ENCODE measurements around the gene HAUS7.

The HAUS7 gene

DNA sequence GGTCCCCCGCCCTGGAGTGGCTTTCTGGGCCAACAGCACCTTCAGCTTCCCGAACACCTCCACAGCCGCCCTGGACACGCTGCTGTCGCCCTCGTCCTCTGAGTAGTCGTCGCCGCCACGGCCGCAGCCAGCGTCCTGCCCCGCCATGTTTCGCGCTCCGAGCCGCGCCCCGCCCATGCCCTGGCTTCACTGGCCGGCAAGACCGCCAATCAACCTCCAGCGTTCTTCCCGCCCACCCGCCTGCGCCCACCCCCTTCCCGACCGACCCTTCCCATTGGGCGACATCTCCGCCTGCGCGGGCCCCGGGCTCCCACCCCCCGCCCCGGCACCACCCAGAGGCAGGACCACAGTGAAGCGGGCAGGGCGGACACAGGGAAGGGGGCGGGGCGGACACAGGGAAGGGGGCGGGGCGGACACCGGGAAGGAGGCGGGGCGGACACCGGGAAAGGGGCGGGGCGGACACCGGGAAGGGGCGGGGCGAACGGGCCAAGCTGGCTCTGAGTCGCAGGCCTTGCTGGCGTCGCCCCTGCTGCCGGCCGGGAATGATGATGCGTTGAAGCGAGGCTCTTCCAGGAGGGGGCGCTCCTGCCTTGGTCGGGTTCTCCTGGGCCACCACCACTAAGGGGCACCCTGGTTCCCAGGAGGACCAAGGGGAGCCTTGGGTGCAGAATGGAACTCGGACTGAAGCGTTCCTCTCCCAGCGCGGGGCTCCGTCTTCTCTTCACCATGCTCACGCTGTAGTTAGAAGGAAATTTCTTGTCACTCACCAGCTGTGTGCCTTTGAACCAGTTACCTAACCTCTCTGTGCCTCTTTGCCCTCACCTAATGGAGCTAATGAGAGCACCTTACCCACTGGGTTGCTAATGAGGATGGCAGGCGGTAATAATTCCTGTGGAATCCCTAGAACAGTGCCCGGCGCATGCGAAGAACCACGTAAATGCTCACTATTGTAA lies at the start of gene HAUS7:
Gene HAUS7 (minus strand): TSS at position 166 of the 953 bp plus-strand sequence. CDS start 19 bp downstream, at position 147.
- DNase-seq (ENCODE audit: low read depth), result peak; percentile 78

- DNase-seq (ENCODE audit: low read depth), result no peak
Measured at GRCh38 chrX:153519569-153520286, 49.4 kb upstream of the HAUS7 start.

GRCh38 chrX:153517946-153518834 lies 47.8 kb upstream of the HAUS7 start:
- DNase-seq (ENCODE audit: low read depth), result no peak

GRCh38 chrX:153517423-153517822 lies 47.0 kb upstream of the HAUS7 start, which contains the start of gene ATP2B3:
TSS of gene ATP2B3 (plus strand) at chrX:153517642. CDS start at chrX:153536248, 18,606 bp downstream.
- DNase-seq (ENCODE audit: low read depth), result no peak

- no peak for DNase-seq (ENCODE audit: low read depth)
Measured at GRCh38 chrX:153516073-153516472, 45.7 kb upstream of the HAUS7 start.

GRCh38 chrX:153515435-153515834 lies 45.1 kb upstream of the HAUS7 start:
- DNase-seq (ENCODE audit: low read depth), result no peak

GRCh38 chrX:153514259-153514658 lies 43.9 kb upstream of the HAUS7 start:
- no peak for DNase-seq (ENCODE audit: low read depth)

GRCh38 chrX:153513265-153513664 lies 42.9 kb upstream of the HAUS7 start:
- no peak for DNase-seq (ENCODE audit: low read depth)

- DNase-seq (ENCODE audit: low read depth), result no peak
Measured at GRCh38 chrX:153512501-153512893, 42.1 kb upstream of the HAUS7 start.

DNA sequence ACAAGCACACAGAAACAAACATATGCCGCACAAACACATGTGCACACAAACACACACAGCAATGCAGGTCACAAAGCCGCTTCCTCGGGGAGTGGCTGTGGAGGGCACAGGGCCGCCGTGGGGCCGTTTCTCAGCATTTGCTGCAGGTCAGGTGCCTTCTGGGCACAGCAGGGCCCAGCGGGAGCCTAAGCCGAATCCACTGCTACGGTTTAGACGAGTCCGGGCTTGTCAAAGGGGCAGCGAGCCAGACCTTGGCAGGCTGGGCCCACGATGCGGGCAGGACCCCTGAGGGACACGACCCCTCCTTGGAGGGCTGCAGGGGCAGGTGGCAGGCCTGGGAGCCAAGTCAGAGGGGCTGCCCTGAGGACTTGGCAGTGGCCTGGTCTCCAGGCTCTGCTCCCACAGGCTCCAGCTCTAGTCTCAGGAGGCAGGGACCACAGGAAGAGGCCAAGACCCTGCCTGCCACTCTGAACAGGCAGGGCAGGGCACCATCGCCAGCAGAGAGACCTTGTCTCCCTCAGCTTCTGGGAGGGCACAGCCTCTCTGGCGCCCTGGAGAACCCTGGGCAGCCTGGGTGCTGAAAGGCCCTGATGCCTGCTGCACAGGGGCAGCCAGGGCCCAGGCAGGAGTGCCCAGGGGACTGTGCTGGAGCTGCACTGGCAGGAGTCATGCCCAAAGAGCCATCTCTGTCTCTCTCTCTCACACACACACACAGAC lies 41.6 kb upstream of the HAUS7 start:
- no peak for DNase-seq (ENCODE audit: low read depth)

- no peak for DNase-seq (ENCODE audit: low read depth)
Measured at GRCh38 chrX:153510383-153510782, 40.0 kb upstream of the HAUS7 start.

DNA sequence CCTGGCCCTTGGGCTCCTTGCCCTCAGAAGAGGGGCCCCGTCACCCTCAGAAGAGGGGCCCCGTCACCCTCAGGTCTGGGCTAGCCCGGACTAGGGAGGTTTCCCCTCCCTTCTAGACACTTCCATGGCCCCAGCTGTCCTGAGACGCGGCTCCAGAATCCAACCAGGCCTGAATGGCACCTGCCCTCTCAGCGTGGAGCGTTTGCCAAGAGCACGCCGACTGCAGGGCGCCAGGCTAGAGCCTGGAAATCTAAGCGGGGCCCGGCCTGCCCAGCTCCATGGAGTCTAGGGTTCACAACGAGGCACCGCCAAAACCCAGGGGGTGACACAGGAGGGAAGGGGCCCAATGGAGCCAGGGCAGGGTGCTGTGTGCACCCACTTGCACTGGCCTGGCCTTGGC lies 39.2 kb upstream of the HAUS7 start:
- DNase-seq (ENCODE audit: low read depth), result no peak

DNA sequence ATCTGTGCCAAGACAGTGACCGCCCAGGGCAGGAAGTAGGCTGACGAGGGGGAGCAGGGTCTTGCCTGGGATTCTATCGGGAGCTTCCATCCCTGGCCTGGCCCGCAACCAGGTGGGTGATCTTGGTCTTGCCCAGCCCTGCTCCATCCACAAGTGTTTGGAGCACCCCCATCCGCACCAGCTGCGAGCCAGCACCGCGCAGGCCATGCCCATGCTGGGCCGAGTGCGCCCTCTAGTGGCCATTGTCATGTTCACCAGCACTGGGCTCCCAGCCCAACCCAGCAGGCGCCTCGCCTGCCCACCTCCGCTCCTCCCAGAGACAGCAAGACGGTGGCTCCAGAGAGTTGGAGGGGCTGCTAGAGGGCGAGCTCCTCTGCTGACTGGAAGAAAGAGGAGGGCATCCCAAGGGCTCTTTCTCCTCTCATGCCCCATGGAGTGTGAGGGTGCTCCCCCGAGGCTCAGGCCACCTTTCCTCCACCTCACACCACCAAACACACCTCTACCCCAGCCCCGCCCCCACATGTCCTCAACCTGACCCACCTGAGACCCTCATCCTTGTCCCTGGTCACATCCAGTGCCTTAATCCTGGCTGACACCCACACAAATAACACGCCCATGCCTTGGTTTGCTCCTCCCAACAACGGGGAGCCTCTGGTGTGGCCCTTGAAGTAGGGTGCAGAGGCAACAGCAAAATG lies 37.3 kb upstream of the HAUS7 start:
- DNase-seq (ENCODE audit: low read depth), result peak; percentile 76

DNA sequence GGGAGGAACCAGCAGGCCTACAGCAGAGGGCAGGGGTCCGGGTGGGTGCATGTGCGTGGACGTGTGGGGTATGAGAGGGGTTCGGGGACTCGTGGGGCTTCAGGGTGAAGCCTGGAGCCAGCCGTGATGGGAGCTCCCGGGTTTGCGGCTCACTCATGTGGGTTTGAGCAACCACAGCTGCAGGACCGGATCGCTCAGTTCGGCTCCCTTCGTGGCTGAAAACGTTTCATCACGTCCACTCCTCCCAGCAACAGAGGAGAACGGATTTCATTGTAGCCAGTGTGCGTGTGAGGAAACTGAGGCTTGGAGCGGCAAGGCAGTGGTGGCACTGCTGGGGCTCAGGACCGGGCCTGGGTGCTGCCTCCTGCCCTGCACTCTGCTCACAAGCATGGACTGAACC lies 35.0 kb upstream of the HAUS7 start:
- no peak for DNase-seq (ENCODE audit: low read depth)

GRCh38 chrX:153504445-153505016 lies 34.2 kb upstream of the HAUS7 start:
- no peak for DNase-seq (ENCODE audit: low read depth)

DNA sequence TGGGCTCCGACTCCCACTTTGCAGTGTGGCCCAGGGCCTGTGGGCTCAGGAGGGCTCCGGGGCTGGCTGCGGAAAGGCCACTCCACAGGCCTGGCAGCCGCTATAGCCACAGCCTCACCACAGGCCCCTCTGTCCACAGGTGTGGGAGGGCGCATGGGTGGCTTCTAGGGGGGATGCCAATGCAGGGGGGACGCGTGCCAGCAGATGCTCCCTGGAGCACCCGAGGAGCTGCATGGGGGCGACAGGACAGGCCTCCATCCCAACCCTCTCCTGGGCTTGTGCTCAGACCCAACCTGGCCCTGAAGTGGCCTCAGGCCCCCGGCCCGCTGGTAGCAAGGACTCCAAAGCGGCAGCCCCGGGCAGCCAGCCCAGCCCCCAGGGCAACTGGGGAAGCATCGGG lies 32.4 kb upstream of the HAUS7 start:
- no peak for DNase-seq (ENCODE audit: low read depth)

DNA sequence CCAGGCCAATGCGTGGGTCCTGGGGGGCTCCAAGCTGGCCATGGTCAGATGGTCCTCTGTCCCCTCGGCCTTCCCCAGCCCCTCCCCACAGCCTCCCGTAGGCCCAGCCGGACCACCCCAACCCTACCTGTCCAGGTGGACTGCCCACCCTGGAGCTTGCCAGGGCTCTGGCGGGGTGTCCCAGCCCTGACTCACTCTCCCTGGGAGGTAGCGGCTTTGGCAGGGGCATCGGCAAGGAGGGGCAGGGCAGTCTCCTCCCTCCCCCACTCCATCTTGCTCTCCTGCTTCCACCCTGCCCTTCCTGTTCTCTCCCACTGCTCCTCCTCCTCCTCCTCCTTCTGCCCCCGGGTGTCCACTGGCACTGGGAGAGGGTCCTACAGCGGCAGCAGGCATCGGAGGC lies 31.8 kb upstream of the HAUS7 start:
- DNase-seq (ENCODE audit: low read depth), result no peak

DNA sequence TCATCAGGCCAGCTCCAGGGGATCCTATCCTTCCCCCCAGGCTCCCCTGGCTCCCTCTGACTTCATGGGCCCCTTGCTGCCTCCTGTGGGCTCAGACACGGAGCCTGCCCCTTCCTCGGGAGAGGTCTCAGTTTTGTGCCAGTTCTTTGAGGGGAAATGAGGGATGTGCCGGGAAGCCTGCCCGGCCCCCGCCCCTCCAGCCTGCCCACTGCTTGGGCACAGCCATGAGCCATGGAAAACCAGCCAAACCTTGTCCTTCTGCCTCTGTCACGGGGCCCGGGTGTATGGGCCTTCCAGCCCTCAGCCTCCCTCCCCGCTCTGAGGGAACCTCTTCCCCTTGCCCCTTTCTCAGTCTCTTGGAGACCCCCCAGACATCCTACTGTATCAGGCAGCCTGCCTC lies 31.2 kb upstream of the HAUS7 start:
- no peak for DNase-seq (ENCODE audit: low read depth)

DNA sequence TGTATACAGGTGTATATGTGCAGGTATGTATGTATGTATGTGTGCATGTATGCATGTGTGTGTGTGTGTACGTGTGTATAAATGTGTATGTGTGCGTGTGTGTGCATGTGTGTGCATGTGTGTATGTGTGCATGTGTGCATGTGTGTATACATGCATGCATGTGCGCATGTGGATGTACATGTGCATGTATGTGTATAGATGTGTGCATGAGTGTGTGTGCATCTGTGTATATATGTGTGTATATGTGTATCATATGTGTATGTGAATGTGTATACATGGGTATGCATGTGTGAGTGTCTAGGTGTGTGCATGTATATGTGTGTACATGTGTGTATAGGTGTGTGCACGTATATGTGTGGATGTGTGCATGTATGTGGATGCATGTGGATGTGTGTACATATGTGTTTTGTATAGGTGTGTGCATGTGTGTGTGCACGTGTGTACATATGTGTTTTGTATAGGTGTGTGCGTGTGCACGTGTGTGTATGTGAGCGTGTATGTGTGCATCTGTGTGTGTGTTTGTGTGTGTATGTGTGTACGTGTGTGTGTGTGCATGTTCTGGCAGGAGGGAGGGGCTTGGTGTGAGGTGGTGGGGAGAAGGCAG lies 30.4 kb upstream of the HAUS7 start:
- no peak for DNase-seq (ENCODE audit: low read depth)

DNA sequence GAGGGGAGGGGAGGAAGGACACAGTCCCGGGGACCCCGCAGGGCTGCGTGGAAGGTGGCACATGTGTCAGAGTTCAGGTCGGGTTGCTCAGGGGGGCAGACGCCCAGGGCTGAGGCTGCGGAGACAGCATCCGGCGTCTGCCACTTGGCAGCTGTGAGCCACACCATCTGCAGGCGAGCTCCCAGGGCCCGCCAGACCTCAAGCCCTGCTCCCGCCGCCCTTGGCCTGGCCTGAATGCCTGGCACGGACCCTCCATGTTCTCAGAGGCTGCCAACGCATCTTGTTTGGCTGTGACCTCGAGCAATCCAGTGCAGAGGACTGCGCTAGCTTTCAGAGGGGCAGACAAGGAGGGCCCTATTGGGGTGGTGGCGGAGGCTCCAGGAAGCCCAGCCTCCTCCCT lies 29.5 kb upstream of the HAUS7 start:
- DNase-seq (ENCODE audit: low read depth), result no peak
